Astrocyte of the spinal cord (primary cell): ENCODE data around the gene LGALS1.

Experiments
- DNase-seq: peaks from one replicate; pipeline ENCODE4 v3.0.0; 2011; ENCODE audit warnings: low read depth, low spot score
- H3K4me3 ChIP-seq: 2 replicates; pipeline ENCODE4 v1.5.1; 2011; ENCODE audit warnings: low read depth, mild to moderate bottlenecking, low read length, moderate library complexity
- in situ Hi-C: cut with HindIII; loops from 2 replicates; pipeline ENCODE4 v1.10.0; 2017; ENCODE audit warnings: low sequenced_read_pairs
- TF ChIP-seq, protein P1 (sequence below): IDR thresholded peaks from 2 replicates; pipeline ENCODE4 v1.5.1; 2012; ENCODE audit warnings: low read depth, mild to moderate bottlenecking, low read length, inconsistent platforms

LGALS1 gene

DNA sequence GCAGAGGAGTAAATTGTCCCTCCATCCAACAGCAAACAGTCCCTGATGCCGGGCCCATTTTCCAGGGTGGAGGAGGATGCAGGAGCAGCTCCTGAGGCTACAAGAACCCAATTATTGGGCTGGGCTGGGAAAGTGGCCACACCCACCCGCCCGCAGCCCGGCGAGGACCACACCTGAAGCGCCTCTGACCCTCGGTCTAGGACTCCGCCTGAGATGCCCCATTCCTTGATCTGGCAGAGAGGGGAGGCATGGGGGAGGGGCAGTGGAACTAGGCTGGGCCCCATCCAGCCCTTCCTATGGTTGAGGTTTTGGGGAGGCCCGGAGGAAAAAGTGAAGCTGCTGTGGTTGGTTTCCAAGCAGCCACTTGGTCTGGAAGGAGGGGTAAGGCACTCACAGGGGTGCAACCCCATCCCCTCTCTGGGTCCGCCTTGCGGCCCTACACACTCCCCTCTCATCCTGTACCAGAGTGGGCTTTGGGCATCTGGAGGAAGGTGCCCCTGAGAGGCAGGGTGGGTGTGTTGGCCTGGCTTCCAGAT lies 2.4 kb upstream of the LGALS1 start:
- in situ Hi-C loops = no loop called here
- no peak overlapping the region for H3K4me3 ChIP-seq
- DNase-seq = no peak
- TF ChIP-seq, protein P1, sequence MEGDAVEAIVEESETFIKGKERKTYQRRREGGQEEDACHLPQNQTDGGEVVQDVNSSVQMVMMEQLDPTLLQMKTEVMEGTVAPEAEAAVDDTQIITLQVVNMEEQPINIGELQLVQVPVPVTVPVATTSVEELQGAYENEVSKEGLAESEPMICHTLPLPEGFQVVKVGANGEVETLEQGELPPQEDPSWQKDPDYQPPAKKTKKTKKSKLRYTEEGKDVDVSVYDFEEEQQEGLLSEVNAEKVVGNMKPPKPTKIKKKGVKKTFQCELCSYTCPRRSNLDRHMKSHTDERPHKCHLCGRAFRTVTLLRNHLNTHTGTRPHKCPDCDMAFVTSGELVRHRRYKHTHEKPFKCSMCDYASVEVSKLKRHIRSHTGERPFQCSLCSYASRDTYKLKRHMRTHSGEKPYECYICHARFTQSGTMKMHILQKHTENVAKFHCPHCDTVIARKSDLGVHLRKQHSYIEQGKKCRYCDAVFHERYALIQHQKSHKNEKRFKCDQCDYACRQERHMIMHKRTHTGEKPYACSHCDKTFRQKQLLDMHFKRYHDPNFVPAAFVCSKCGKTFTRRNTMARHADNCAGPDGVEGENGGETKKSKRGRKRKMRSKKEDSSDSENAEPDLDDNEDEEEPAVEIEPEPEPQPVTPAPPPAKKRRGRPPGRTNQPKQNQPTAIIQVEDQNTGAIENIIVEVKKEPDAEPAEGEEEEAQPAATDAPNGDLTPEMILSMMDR = no peak

- no peak overlapping the region for H3K4me3 ChIP-seq
- in situ Hi-C loops = no loop called here
- TF ChIP-seq, protein P1 = no peak
- no peak for DNase-seq
Observed at GRCh38 chr22:37674248-37674647, 1.2 kb upstream of the LGALS1 start.

- no peak for DNase-seq
- TF ChIP-seq, protein P1 = no peak
- in situ Hi-C loops = no loop called here
- peak overlapping the region; percentile 98 for H3K4me3 ChIP-seq
Observed at GRCh38 chr22:37675930-37676735, 697 bp downstream of the LGALS1 start.

DNA sequence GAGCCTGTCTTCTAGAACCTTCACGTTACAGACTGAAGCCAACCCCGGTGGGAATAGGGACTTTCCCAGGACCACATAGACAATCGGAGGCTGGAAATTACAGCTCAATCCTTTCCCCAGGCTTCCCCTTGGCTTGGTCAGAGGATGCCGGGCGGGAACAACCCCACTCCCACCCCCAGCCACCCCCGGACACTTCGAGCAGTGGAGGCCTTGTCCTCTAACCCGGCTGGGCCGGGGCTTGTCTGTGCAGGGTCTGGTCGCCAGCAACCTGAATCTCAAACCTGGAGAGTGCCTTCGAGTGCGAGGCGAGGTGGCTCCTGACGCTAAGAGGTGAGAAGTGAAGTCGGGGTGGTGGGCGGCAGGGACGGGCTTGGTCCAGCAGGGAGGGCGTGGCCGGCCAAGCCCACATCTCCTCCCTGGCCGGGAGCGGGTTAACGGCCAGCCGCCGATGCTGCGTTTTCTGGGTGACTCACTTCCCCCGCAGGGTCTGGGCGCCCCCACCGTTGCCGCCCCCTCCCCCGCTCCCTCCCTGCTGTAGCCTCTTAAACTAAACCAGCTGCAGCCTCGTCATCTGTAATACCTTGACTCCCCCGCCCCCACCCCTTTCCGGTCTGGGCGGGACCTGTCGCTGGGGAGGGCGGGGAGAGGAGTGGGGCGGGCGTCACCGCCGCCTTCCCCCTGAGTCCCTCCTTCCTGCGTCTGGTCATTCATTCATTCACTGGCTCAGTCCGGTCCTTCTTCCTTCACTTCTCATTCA lies 1.5 kb downstream of the LGALS1 start:
- in situ Hi-C loops = no loop called here
- DNase-seq = peak; percentile 99
- H3K4me3 ChIP-seq = peak overlapping the region; percentile 98
- TF ChIP-seq, protein P1 = no peak

DNA sequence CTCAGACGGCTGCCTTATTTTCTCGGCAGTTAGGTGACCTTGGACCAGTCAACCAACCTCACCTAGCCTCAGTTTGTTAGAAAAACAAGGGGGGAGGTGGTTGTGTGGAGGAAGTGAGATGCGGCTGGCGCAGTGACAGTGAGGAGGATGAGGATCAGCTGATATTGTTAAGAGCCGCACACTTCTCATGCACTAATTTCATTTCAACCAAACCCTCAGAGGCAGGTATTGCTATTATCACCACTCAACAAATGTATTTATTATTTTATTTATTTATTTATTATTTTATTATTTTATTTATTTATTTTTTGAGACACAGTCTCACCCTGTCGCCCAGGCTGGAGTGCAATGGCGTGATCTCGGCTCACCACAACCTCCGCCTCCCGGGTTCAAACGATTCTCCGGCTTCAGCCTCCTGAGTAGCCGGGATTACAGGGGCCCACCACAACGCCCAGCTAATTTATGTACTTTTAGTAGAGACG lies 2.1 kb downstream of the LGALS1 start:
- peak overlapping the region; percentile 98 for H3K4me3 ChIP-seq
- in situ Hi-C loops = no loop called here
- TF ChIP-seq, protein P1 = no peak
- DNase-seq = no peak

GRCh38 chr22:37678372-37678771 lies 2.9 kb downstream of the LGALS1 start:
- TF ChIP-seq, protein P1 = no peak
- H3K4me3 ChIP-seq = peak overlapping the region; percentile 98
- in situ Hi-C loops = no loop called here
- no peak for DNase-seq
